HG02840 (cell line): ENCODE measurements around the gene AK9.

ENCODE experiments used
- ATAC-seq: cut with Tn5 transposase; IDR thresholded peaks from one replicate; pipeline ENCODE4 v1.9.1; 2021; ENCODE audit warnings: mild to moderate bottlenecking, moderate library complexity, moderate number of reproducible peaks; ENCODE audit not compliant: unreplicated experiment, low FRiP score

Gene AK9

DNA sequence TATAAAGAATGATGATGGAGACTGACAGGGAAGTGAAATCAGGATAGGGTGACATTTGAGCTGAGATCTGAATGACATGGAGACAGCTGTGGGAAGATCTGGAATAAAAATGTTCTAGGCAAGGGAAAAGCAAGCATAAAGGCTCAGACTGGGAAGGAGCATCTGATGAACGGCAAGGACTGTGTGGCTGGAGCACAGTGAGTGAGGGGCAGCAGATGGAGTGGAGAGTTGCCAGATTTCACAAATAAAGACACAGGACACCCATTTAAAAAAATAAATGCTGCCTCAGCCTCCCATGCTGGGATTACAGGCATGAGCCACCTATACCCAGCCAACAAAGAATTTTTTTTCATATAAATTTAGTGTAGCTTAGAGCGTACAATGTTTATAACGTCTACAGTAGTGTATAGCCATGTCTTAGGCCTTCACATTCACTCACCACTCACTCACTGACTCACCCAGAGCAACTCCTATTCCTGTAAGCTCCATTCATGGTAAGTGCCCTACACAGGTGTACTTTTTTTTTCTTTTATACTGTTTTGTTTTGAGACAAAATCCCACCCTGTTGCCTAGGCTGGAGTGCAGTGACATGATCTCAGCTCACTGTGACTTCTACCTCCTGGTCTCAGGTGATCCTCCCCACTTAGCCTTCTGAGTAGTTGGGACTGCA is 205.6 kb downstream of the AK9 start:
- no peak for ATAC-seq

DNA sequence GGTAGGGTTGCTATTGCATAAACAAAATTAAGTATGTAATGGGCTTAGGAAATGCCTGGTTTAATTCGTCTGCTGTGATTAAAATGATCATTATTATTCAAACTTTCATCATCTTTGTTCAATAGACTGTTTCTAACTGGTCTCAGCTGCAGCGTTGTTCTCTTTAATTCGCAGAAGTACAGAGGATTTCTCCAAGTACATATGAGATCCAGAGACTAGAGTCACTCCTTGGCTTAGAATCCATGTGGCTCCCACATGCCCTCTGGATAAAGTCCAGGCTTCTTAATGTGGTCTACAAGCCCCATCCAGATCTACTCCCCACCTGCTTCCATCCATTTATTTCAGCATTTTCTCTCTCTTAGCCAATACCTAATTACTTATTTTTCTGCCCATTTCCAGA is 206.9 kb downstream of the AK9 start:
- ATAC-seq = no peak

GRCh38 chr6:109483735-109484057 is 207.3 kb downstream of the AK9 start:
- no peak for ATAC-seq

GRCh38 chr6:109482905-109483734 is 207.9 kb downstream of the AK9 start, which contains the start of gene ZBTB24:
Gene ZBTB24 (minus strand): TSS chr6:109483219. CDS start chr6:109482026, 1,193 bp downstream.
- peak; percentile 80 for ATAC-seq

DNA sequence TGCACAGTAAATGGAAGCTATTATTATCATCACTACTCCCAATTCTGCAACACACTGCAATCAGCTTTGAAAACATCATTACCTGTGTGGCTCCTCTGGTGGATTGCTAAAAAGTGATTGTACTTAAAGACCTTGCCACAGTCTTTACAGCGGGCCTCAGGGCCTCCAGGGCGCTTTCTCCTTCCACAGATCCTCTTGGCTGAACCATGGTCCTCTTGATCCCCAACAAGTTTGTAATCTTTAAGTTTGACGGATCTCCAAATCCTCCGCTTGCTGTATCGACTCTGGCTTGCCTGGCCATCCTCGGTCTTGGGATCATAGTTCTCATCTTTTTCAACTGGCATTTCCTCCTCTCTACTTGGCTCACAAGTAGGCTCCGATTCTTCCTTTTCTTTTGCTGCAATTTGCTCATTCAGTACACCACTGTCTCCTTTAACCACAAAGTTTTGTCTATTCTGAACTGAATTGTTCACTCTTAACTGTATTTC is 210.0 kb downstream of the AK9 start:
- ATAC-seq = no peak

DNA sequence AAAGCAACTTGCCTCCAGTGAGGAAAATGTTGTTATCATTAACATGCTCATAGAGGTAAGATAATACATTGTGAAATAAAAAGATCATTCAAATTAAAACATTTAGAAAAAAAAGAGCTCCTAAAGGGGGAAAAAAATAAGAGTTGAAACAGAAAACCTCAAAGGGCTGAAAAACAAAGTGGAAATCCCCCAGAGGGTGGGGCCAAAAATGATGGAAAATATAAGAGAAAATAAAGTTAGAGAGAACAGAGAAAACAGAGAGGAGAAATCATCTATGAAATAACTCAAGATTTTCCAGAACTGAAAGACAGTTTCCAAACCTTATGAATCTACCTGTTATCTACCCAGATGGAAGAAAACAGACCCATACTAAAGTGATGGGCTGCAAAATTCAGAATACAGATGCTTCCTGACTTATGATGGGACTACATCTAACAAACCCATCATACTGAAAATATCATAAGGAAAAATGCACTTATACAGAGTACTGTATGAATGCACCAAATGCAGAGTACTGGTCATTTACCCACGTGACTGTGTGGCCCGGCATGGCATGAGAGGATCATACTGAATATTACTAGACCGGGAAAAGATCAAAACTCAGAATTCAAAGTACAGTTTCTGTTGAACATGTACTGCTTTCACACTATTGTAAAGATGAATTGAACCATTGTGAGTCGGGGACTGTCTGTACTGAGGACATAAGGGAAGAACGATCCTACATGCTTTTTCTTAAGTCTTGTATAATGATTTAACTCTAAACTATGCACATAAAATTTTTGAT is 212.0 kb downstream of the AK9 start:
- ATAC-seq = no peak

- no peak for ATAC-seq
These were observed 212.7 kb downstream of the AK9 start for GRCh38 chr6:109478222-109478805.

GRCh38 chr6:109477725-109478124 is 213.3 kb downstream of the AK9 start:
- peak; percentile 51 for ATAC-seq

DNA sequence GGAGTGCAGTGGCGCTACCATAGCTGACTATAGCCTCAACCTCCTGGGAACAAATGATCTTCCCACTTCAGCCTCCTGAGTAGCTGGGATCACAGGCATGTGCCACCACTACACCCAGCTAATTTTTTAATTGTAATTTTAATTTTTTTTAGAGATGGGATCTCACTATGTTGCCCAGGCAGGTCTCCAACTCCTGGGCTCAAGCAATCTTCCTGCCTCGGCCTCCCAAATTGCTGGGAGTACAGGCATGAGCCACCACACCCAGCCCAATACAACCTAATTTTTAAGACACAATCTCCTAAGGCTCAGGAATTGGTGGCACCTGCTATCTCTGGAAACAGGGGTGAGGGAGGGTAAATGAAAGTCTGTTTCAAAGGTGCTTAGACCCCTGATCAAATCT is 213.8 kb downstream of the AK9 start:
- no peak for ATAC-seq

DNA sequence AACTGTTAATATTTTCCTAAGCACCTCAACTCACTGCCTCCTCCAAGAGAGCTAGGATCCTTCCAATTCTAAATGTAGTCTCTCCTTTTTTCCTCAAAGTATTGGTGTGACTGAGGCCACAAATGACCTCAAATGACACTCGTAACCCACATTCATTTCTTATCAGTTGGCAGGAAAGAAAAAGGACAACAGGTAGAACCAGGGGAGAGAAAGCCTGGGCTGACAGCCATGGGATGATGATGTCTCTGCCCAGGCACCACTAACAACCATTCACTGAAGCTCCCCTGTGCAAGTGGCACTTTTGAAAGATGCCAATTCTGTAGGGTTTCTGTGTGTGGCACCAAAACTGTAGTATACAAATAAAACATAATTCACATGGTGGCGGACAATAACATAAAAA is 215.4 kb downstream of the AK9 start:
- no peak for ATAC-seq

- no peak for ATAC-seq
These were observed 216.0 kb downstream of the AK9 start for GRCh38 chr6:109474995-109475394.

DNA sequence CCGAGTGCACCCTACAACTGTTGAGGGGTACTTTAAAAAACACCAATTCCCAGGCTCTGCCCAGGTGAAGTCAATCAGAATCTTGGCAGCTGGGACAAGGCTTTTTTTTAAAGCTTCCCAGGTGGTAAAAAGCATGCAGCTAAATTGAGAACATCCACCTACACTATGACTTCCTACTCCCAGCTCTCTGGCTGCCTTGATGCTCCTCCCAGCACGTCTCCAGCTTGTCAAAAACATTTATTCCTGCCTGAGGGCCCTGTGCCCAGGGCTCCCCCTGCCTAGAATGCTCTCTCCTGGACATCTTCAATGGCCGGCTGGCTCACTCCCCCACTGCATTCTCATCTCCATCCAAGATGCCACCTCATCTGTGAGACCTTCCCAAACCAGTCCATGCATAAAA is 217.9 kb downstream of the AK9 start:
- ATAC-seq = no peak

DNA sequence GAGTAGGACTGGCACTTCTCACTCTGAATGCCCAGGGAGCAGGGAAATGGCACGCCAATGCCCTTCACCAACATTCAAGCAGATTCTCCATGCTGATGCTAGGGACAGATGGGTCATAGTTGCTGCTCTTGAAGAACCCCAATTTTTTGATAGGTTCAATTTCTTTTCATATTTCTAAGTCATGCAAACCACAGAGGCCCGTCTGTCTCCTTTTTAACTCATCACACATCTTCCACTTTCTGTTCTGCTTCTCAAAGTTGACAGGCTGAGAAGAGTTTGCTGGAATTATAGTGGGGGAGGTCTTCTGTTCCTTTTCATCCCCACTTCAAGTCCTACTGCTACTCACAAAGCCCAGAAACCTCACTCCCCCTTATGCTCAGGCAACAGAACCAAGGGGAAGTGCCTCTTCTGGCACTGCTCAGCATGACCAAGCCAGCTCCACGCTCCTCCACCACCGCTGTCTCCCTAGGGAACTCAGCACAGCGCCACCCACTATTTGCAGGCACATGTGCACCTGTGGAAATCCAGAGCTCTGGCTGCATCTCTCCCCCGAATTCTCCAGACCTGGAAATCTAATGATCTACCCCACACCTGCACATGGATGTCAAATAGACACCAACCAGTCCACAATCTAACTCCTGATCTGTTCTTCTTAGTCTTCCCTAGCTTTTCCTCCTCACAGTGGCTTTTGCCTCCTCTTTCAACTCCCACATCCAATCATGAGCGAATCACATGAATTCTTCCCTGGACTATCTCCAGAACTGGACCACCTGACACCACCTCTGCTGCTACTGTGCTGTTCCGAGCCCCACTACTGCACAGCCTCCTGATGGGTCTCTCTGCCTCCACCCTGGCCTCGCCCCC is 218.6 kb downstream of the AK9 start:
- ATAC-seq = peak; percentile 62

GRCh38 chr6:109471105-109471810 is 219.7 kb downstream of the AK9 start:
- no peak for ATAC-seq

DNA sequence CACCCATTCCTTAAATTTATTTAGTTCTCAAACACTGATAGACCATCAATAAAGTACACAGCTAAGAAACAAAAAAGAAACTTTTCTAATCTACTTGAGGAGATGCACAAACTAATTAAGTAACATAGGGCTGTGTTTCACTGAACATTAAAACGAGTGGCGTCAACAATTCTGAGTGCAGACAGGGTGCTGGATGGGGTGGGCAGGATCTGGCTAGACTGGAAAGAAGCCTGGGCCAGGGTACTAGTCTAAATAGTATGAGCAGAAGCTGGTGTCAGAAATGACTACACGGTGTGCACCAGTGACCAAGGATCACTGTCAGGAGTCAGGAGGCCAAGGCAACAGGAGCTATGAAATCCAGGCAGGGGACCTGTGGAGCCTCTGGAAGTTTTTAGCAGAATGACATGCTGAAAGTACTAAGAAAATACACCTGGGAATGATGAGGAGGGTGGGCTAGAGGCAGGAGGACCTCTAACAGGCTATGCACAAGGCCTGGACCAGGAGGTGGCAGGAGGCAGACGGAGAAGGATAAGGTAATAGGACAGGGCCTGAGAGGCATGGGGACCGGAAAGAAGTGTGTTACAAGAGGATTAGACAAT is 221.3 kb downstream of the AK9 start:
- ATAC-seq = no peak

- ATAC-seq = no peak
These were observed 223.3 kb downstream of the AK9 start for GRCh38 chr6:109467696-109468095.

DNA sequence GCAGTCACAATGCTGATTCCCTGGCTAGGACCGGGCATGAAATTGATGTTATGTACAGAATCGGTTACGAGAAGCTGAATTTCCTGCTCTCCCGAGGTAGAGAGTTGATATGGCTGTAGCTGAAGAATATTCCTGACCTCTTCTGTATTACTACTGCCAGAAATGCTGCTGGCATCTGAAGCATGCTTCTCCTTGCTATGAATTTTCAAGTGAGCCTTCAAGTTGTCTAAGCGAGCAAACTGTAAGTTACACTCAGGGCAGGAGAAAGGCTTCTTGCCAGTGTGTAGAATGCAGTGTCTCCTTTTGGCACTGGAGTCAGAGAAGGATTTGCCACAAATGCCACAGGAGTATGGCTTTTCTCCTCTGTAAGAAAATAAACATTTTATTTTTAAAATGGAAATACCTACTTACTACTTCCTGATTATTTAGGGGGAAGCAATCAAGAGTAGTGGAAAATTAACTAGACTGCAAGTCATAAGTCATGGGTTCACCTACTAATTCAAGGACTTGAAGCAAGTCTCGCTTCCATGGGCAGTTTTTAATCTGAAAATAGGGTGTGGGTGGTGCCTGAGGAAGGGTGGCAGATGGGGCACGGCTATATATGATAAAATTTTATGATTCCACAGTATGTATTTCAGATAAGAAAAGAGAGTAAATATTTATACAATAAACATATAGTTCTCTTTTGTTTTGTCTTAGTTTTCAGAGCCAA is 224.6 kb downstream of the AK9 start:
- no peak for ATAC-seq

GRCh38 chr6:109465772-109466171 is 225.2 kb downstream of the AK9 start:
- ATAC-seq = no peak
